BLaER1 (cell line): ENCODE measurements around the gene EP400.

Source experiments
- H3K27ac ChIP-seq: shearing (Covaris generic); formaldehyde crosslinking; 2 replicates; pipeline ENCODE4 v1.8.1; 2022
- H3K27me3 ChIP-seq: shearing (Covaris generic); formaldehyde crosslinking; 2 replicates; pipeline ENCODE4 v1.8.1; 2022
- H3K36me3 ChIP-seq: shearing (Covaris generic); formaldehyde crosslinking; 2 replicates; pipeline ENCODE4 v1.8.1; 2022
- H3K4me1 ChIP-seq: shearing (Covaris generic); formaldehyde crosslinking; 2 replicates; pipeline ENCODE4 v1.8.1; 2022
- H3K4me2 ChIP-seq: shearing (Covaris generic); formaldehyde crosslinking; 2 replicates; pipeline ENCODE4 v1.8.1; 2022
- H3K4me3 ChIP-seq: shearing (Covaris generic); formaldehyde crosslinking; 2 replicates; pipeline ENCODE4 v1.8.1; 2022
- H3K9ac ChIP-seq: shearing (Covaris generic); formaldehyde crosslinking; 2 replicates; pipeline ENCODE4 v1.8.1; 2022
- H3K9me3 ChIP-seq: shearing (Covaris generic); formaldehyde crosslinking; 2 replicates; pipeline ENCODE4 v1.8.1; 2022
- H4K20me1 ChIP-seq: shearing (Covaris generic); formaldehyde crosslinking; 2 replicates; pipeline ENCODE4 v1.8.1; 2022
- Cebpa-rat ChIP-seq: shearing (Covaris generic); IDR thresholded peaks from 2 replicates; pipeline ENCODE4 v1.8.1; 2022

EP400 gene

GRCh38 chr12:131938082-131938481 lies 11.7 kb upstream of the EP400 start:
- peaks cover 58% of the 10 kb centered on the region for H4K20me1 ChIP-seq
- no peak overlapping the region for H3K9ac ChIP-seq
- H3K27me3 ChIP-seq, result no peaks in the 10 kb centered on the region
- H3K4me1 ChIP-seq, result no peaks in the 10 kb centered on the region
- H3K4me3 ChIP-seq, result no peak overlapping the region
- H3K27ac ChIP-seq, result no peak overlapping the region
- no peak overlapping the region for H3K4me2 ChIP-seq
- peaks cover 100% of the 10 kb centered on the region for H3K36me3 ChIP-seq
- no peaks in the 10 kb centered on the region for H3K9me3 ChIP-seq
- no peak for TF ChIP-seq Cebpa-rat

DNA sequence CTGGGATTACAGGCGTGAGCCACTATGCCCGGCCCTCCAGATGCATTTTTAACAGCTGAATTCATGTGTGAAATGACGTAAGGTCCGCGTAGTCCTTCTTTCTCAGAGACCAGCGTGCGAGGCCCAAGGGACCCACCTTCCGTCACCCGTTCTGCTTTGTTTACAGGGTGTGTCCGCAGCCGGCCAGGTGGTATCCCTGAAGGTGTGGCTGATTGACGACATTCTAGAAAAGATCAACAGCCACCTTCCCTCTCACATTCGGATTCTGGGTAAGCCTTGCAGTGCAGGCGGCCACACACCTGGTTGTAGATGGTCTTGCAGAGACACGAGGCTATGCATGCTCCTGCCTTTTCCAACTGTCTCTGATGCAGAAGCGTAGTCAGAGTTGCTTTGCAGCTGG lies 10.7 kb upstream of the EP400 start:
- Histone ChIP-seq H3K9me3 (no peaks in the 10 kb centered on the region), H3K4me2 (no peak overlapping the region), H3K9ac (no peak overlapping the region), H3K4me3 (no peak overlapping the region), H3K27ac (no peak overlapping the region), H4K20me1 (peaks cover 58% of the 10 kb centered on the region), H3K36me3 (peaks cover 100% of the 10 kb centered on the region), H3K27me3 (no peaks in the 10 kb centered on the region), H3K4me1 (no peaks in the 10 kb centered on the region)
- no peak for TF ChIP-seq Cebpa-rat

- Histone ChIP-seq H3K27ac (no peak overlapping the region), H3K9ac (no peak overlapping the region), H3K36me3 (peaks cover 100% of the 10 kb centered on the region), H3K9me3 (no peaks in the 10 kb centered on the region), H3K4me2 (no peak overlapping the region), H3K4me1 (peaks cover 5% of the 10 kb centered on the region), H3K4me3 (no peak overlapping the region), H3K27me3 (no peaks in the 10 kb centered on the region), H4K20me1 (peaks cover 59% of the 10 kb centered on the region)
- no peak for TF ChIP-seq Cebpa-rat
These were observed 9.6 kb upstream of the EP400 start for GRCh38 chr12:131940141-131940547.

GRCh38 chr12:131941116-131941986 lies 8.4 kb upstream of the EP400 start:
- Histone ChIP-seq H3K4me2 (no peak overlapping the region), H3K4me1 (peaks cover 7% of the 10 kb centered on the region), H3K4me3 (no peak overlapping the region), H3K9me3 (no peaks in the 10 kb centered on the region), H3K36me3 (peaks cover 93% of the 10 kb centered on the region), H3K9ac (no peak overlapping the region), H4K20me1 (peaks cover 60% of the 10 kb centered on the region), H3K27me3 (no peaks in the 10 kb centered on the region), H3K27ac (no peak overlapping the region)
- TF ChIP-seq Cebpa-rat, result no peak

DNA sequence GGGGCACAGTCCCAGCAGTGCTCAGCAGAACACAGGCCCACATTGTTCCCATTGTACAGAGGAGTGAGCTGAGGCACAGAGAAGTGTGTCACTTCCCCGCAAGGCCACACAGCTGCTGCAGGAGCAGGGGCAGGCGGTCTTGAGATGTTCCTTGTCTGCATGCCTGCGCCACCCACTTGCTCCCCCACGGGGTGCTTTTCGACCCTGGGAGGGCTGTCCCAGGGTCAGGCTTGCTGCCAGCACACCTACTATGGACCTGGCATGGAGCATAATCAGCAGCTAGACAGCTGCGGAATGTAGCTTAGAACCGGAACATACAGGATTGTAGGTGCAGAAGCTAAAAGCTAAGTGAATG lies 7.8 kb upstream of the EP400 start:
- H3K36me3 ChIP-seq, result peaks cover 87% of the 10 kb centered on the region
- no peak overlapping the region for H3K4me3 ChIP-seq
- H3K4me1 ChIP-seq, result peaks cover 7% of the 10 kb centered on the region
- H3K9me3 ChIP-seq, result no peaks in the 10 kb centered on the region
- no peak overlapping the region for H3K4me2 ChIP-seq
- H3K9ac ChIP-seq, result no peak overlapping the region
- TF ChIP-seq Cebpa-rat, result no peak
- H4K20me1 ChIP-seq, result peaks cover 60% of the 10 kb centered on the region
- no peak overlapping the region for H3K27ac ChIP-seq
- H3K27me3 ChIP-seq, result no peaks in the 10 kb centered on the region

DNA sequence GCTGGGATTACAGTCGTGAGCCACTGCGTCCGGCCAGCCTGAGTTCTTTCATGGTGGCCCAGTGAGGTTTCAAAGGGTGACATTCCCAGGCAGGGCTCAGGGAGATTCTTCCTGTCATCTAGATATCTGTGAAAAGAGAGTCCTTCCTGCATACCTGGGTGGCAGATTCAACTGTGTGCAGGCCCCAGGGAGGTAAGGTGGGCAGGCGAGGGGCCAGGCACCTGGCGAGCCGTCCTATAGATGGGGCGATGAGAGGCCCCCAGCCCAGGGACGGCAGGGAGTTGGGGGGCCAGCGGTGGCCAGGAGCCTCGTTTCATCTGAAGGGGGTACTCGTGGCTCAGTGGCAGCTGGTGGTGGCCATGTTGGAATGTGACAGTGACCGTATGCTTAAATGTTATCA lies 7.1 kb upstream of the EP400 start:
- Histone ChIP-seq H3K4me3 (no peak overlapping the region), H3K27me3 (no peaks in the 10 kb centered on the region), H3K9me3 (no peaks in the 10 kb centered on the region), H3K9ac (no peak overlapping the region), H4K20me1 (peaks cover 60% of the 10 kb centered on the region), H3K27ac (no peak overlapping the region), H3K4me2 (no peak overlapping the region), H3K36me3 (peaks cover 79% of the 10 kb centered on the region), H3K4me1 (peaks cover 7% of the 10 kb centered on the region)
- TF ChIP-seq Cebpa-rat, result no peak

DNA sequence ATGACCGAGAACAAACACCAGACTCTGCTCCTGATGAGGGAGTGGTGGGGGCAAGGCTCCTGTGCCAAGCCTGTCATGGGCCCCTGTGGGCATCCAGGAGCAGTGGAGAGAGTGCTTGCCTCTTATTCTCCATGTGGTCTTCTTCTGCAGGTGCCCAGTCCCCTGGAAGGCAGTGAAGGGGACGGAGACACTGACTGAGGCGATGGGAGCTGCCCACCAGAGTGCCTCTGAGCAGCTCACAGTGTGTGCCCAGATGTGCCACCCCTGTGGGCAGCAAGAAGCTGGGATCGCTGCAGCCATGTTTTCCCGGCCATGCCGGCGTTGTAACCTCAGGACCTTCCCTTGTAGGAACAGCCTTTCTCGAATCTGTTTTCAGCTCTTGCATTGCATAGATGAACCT lies 6.4 kb upstream of the EP400 start:
- Histone ChIP-seq H3K4me2 (no peak overlapping the region), H3K4me1 (peaks cover 7% of the 10 kb centered on the region), H3K27ac (no peak overlapping the region), H3K27me3 (no peaks in the 10 kb centered on the region), H3K4me3 (no peak overlapping the region), H3K9me3 (no peaks in the 10 kb centered on the region), H4K20me1 (peaks cover 60% of the 10 kb centered on the region), H3K36me3 (peaks cover 72% of the 10 kb centered on the region), H3K9ac (no peak overlapping the region)
- TF ChIP-seq Cebpa-rat, result no peak

- Histone ChIP-seq H4K20me1 (peaks cover 60% of the 10 kb centered on the region), H3K4me3 (no peak overlapping the region), H3K4me2 (no peak overlapping the region), H3K9me3 (no peaks in the 10 kb centered on the region), H3K27ac (no peak overlapping the region), H3K4me1 (peaks cover 7% of the 10 kb centered on the region), H3K9ac (no peak overlapping the region), H3K27me3 (no peaks in the 10 kb centered on the region), H3K36me3 (peaks cover 67% of the 10 kb centered on the region)
- no peak for TF ChIP-seq Cebpa-rat
These were observed 5.9 kb upstream of the EP400 start for GRCh38 chr12:131943876-131944275.

- Histone ChIP-seq H4K20me1 (peaks cover 51% of the 10 kb centered on the region), H3K36me3 (peaks cover 59% of the 10 kb centered on the region), H3K9ac (no peak overlapping the region)
These were observed 5.0 kb upstream of the EP400 start for GRCh38 chr12:131944601-131945251.

GRCh38 chr12:131946757-131947156 lies 3.0 kb upstream of the EP400 start:
- no peak overlapping the region for H3K4me2 ChIP-seq
- peaks cover 39% of the 10 kb centered on the region for H3K36me3 ChIP-seq
- H3K4me1 ChIP-seq, result peaks cover 22% of the 10 kb centered on the region
- H3K27me3 ChIP-seq, result no peaks in the 10 kb centered on the region
- no peak overlapping the region for H3K9ac ChIP-seq
- H3K9me3 ChIP-seq, result no peaks in the 10 kb centered on the region
- no peak for TF ChIP-seq Cebpa-rat
- no peak overlapping the region for H3K4me3 ChIP-seq
- H4K20me1 ChIP-seq, result peaks cover 51% of the 10 kb centered on the region
- no peak overlapping the region for H3K27ac ChIP-seq

More at GRCh38 chr12:131944601-131945251, 5.0 kb upstream of the EP400 start:
- no peak overlapping the region for H3K4me2 ChIP-seq
- H3K27ac ChIP-seq, result no peak overlapping the region
- no peaks in the 10 kb centered on the region for H3K27me3 ChIP-seq
- no peak for TF ChIP-seq Cebpa-rat
- H3K4me1 ChIP-seq, result peaks cover 11% of the 10 kb centered on the region
- no peaks in the 10 kb centered on the region for H3K9me3 ChIP-seq
- no peak overlapping the region for H3K4me3 ChIP-seq
